Lower lobe of right lung (tissue), 2 donors: ENCODE results near the gene CLNS1A. TPM values are rescaled to one million over a fixed set of nuclear protein-coding genes. Genes with fewer than 3 reads are reported as not detected.

Experiments
- ATAC-seq, 2 donors: fragments of 200-7000 bp; cut with Tn5 transposase; one replicate each; pipeline ENCODE4 v1.9.1; 2020 to 2022; ENCODE audit warnings: mild to moderate bottlenecking in 2 of 2, moderate library complexity in 2 of 2
- DNase-seq: peaks from one replicate; pipeline ENCODE4 v3.0.0-alpha.2; 2020
- H3K27ac ChIP-seq: fragments of 200-600 bp; one replicate; pipeline ENCODE4 v1.8.0; 2022
- H3K27me3 ChIP-seq: fragments of 200-600 bp; one replicate; pipeline ENCODE4 v1.8.0; 2022; ENCODE audit warnings: low read depth
- H3K36me3 ChIP-seq: fragments of 200-600 bp; one replicate; pipeline ENCODE4 v1.8.0; 2022; ENCODE audit warnings: mild to moderate bottlenecking
- H3K4me1 ChIP-seq: fragments of 200-600 bp; one replicate; pipeline ENCODE4 v1.8.0; 2022
- H3K4me3 ChIP-seq: fragments of 200-600 bp; one replicate; pipeline ENCODE4 v1.8.0; 2022; ENCODE audit warnings: mild to moderate bottlenecking
- H3K9me3 ChIP-seq: fragments of 200-600 bp; one replicate; pipeline ENCODE4 v1.8.0; 2022
- CTCF ChIP-seq: fragments of 200-600 bp; IDR thresholded peaks from one replicate; pipeline ENCODE4 v1.8.0; 2022; ENCODE audit warnings: antibody characterized with exemption, mild to moderate bottlenecking
- intact Hi-C: fragments of 100-400 bp; cut with DNase I; formaldehyde crosslinking; loops from one replicate; pipeline ENCODE4 v1.11.0; 2022
- total RNA-seq: library from RNA; stranded (reverse); fragmentation: NEBNext Ultra II Directional; extraction: Animal tissue kit (Norgen Biotek cat#: 25700); gene quantifications from one replicate; pipeline ENCODE4 v1.2.1, GENCODE V29; 2021
- donor health status: DM: no; HTN: yes; CAD: no; lungs with severe emphysema.

Gene CLNS1A
- total RNA-seq, 1 donor from 2014 or later: 72.6 TPM

GRCh38 chr11:77656362-77656761 is 18.8 kb upstream of the CLNS1A start:
- peak in 1 of 2 donors; percentile 61 for ATAC-seq
- TF ChIP-seq CTCF: no peak
- no peak overlapping the region for H3K27ac ChIP-seq

GRCh38 chr11:77654770-77655434 is 17.3 kb upstream of the CLNS1A start:
- TF ChIP-seq CTCF: no peak
- intact Hi-C loops: no loop called here
- no peak for ATAC-seq
- Histone ChIP-seq H3K27ac (no peak overlapping the region), H3K27me3 (no peaks in the 10 kb centered on the region), H3K9me3 (no peaks in the 10 kb centered on the region), H3K4me3 (no peak overlapping the region), H3K36me3 (no peaks in the 10 kb centered on the region), H3K4me1 (no peaks in the 10 kb centered on the region)
- no peak for DNase-seq

More at GRCh38 chr11:77656362-77656761, 18.8 kb upstream of the CLNS1A start:
- intact Hi-C loops: no loop called here
- Histone ChIP-seq H3K36me3 (no peaks in the 10 kb centered on the region), H3K4me1 (no peaks in the 10 kb centered on the region), H3K4me3 (no peak overlapping the region), H3K9me3 (no peaks in the 10 kb centered on the region), H3K27me3 (no peaks in the 10 kb centered on the region)
- DNase-seq: no peak

GRCh38 chr11:77650123-77650522 is 12.5 kb upstream of the CLNS1A start:
- Histone ChIP-seq H3K4me1 (no peaks in the 10 kb centered on the region), H3K9me3 (no peaks in the 10 kb centered on the region), H3K27ac (no peak overlapping the region), H3K27me3 (no peaks in the 10 kb centered on the region), H3K4me3 (no peak overlapping the region), H3K36me3 (no peaks in the 10 kb centered on the region)
- intact Hi-C loops: no loop called here
- no peak for ATAC-seq
- DNase-seq: no peak
- no peak for TF ChIP-seq CTCF

- Histone ChIP-seq H3K36me3 (no peaks in the 10 kb centered on the region), H3K9me3 (no peaks in the 10 kb centered on the region), H3K4me3 (no peak overlapping the region), H3K27me3 (no peaks in the 10 kb centered on the region), H3K27ac (no peak overlapping the region), H3K4me1 (no peaks in the 10 kb centered on the region)
- no peak for TF ChIP-seq CTCF
- intact Hi-C loops: no loop called here
- ATAC-seq: no peak
- DNase-seq: no peak
Measured at GRCh38 chr11:77647654-77648305, 10.2 kb upstream of the CLNS1A start.

GRCh38 chr11:77644887-77645286 is 7.3 kb upstream of the CLNS1A start:
- intact Hi-C loops: no loop called here
- no peak for ATAC-seq
- H3K4me1 ChIP-seq: no peaks in the 10 kb centered on the region
- H3K27ac ChIP-seq: no peak overlapping the region
- H3K4me3 ChIP-seq: no peak overlapping the region
- no peaks in the 10 kb centered on the region for H3K36me3 ChIP-seq
- H3K27me3 ChIP-seq: no peaks in the 10 kb centered on the region
- no peak for DNase-seq
- TF ChIP-seq CTCF: no peak
- no peaks in the 10 kb centered on the region for H3K9me3 ChIP-seq
